Activated CD8-positive, alpha-beta memory T cell treated with anti-CD3 and anti-CD28 coated beads, Interleukin-2, amount 50 U/mL, for 24 hours (primary cell): ENCODE data around the gene COBL.

Source experiments
- DNase-seq: peaks from one replicate; pipeline ENCODE4 v3.0.0-alpha.2; 2020; ENCODE audit errors: extremely low read depth

COBL gene

DNA sequence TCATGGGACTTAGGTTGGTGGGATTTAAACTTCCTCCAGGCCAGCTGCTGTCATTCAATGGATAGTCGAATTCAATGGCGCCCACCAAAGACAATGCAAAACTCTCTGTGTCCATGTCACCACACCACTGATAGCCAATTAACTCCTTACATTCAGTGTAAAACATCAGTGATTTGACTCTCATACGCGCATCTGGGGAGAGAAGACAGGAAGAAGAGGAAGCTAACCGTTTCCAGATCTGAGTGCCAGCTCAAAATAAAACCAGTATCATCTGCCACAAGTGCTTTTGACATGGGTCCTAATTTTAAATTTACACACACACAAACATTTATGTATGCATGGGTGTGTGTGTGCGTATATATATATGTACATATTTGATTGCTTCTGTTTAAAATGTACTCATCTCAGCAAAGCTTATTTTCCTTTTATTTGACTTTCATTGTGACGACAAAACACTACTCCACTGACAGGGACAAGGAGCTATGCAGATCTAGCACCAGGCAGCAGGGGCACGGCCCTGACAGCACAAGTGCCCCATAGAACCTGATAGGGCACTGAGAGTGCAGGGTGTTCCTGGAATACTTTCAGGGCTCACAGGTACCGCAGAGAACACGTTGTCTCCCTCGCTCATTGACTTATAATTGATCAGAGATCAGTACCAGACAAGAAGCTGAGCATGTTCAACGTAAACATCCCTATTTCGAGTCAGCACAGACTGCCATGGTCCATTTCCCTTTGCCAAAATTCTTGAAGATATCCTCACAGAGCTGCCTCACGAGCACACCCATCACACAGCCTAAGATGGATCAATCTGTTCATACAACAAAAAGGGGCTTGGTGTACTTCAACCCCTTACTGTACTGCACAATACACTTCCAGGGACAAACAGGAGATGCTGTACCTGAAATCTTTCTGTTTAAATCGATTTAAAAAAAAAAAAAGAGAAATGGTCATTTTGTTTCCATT, 176.1 kb downstream of the COBL start:
- no peak for DNase-seq

DNA sequence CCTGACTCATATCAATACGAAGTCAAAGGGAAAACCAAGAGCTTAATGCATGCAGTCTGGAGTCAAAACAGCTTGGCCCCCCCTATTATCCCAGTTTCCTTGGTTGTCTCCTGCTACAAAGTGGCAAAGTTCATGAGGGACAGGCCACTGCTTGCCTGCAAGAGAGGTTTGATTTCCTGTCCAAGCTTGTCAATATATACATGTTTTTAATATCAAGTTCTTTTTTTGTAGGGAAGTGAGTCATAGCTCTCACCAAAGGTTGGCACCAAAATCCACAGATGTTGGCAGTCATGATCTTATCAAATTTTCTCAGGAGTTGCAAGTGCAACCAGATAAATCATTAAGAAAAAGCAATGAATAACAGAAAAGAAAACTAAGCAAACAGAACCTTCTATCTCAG, 176.8 kb downstream of the COBL start:
- no peak for DNase-seq

- no peak for DNase-seq
These were observed 178.2 kb downstream of the COBL start for GRCh38 chr7:51138123-51139085.

DNA sequence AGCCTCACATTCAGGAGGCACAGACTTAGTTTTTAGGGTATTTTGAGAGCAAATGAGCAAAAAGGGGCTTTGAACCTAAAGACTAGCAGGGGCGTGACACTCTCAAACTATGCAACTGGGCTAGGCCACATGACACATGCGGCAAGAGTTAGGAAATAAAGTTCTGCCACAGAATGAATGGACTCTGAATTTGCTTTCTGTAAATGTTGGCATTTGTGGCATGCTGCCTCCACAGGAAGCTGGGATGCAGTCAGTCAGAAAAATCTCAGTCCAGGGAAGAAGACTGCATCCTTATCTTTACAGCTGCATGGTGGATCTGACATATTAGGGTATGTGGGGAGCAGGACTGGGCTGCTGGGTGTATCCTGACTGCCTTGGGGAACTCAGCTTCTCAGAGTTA, 181.0 kb downstream of the COBL start:
- DNase-seq: no peak

DNA sequence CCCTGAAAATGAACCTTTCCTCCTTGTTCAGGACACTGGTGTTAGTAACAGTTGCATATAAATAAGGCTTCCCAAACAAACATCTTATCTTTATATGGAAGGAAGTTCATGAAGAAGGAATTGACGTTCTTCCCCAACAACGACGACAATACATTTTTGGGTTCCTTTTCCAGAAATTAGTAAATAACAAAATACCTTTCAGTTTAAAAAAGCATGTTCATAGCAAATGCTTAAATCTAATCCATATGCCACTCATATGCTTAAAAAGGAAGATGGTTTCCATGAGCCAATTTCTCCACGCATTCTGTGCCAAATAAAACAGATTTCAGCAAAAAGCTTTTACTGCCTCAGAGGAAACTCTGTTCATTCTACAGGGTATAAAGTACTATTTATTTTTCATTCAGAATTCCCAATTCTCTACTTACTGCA, 182.6 kb downstream of the COBL start:
- DNase-seq: no peak

GRCh38 chr7:51132661-51133060, 183.9 kb downstream of the COBL start:
- no peak for DNase-seq

DNA sequence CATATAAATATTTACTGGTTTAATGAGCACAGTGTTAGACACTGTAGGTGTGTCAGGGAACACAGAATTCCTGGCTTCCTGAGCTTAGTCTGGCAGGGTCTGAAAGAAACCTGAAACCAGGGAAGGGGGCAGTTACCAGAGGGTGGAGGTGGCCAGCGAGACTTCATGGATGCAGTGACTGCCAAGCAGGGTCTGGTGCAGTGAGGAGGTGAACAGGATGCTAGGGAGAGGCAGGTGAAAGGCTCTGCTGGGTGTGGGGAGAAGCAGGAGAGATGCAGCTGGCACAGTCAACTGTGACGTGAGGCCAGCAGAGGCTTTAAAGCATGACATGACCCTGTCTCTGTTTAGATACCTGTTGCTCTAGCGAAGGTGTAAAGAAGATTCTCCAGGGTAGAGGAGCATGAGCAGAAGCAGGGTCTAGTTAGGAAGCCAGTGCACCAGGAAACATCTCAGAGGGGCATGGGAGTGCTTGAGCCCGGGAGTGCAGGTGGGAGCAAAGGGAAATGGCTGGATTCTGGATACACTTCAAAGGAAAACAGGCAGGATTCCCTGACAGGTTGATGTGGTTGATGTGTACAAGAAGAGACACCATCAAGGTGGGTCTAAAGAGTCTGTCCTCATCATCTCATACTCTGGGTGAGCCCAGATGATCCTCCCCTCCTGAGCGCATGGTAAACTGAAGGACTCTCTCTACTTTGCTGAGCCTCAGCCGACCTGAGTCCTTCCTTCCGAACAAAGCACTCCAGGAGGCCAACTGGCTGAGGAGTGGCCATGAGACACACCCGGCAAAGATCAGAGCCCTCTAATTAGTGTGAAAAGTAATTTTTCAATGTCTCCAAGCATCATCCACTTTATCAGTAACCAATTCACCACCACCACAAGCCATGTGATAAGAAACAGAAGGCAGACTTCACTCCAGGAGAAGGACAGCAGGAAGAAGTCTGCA, 186.8 kb downstream of the COBL start:
- no peak for DNase-seq

GRCh38 chr7:51128545-51129435, 187.8 kb downstream of the COBL start:
- no peak for DNase-seq

DNA sequence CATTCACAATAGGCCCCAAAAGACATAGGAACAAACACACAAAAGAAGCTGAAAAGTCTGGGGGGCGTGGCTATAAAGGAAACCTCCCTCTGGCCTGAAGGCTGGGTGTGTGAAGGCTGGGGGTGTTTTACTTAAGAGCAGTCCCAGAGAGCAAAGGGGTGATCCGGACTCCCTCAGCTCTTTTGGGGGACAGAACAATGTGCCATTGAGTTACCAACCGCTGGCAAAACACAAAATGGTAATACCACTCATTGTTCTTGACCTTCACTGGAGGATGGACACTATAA, 189.0 kb downstream of the COBL start:
- DNase-seq: no peak

DNA sequence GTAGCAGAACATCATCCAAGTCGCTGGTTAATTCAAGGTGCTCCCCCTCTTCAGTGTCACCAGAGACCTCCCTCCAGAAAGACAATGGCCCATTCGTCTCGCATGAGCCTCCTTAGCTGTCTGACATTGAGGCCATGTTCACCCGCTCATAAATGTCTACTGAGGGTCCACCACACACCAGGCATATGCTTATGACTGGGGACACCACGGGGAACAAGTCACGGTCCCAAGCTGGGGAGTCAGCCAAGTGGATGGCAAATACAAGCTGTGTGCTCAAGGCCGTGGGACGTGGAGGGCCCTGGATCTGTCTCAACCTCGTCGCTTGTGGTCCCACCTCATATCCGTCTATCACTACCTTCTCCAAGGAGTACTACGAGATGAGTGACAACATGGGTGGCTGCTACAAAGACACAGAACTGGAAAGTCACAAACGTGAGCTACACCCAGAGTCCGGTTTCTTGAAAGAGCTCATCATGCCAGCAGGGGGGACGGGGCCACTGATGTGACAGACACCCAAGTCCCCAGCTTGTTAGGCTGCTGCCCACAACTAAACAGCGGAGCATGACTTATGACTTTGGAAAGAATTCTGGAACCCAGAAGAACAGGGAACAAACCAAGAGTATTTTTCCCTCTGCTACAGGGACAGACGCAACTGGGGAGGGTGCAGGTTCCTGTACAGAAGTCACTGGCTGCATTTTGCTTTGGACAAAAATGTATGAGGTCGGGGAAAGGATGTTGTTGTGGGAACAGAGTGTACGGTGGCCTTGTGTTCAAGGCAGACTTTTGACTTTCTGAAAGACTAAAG, 189.6 kb downstream of the COBL start:
- DNase-seq: no peak

GRCh38 chr7:51126324-51126723, 190.3 kb downstream of the COBL start:
- no peak for DNase-seq

DNA sequence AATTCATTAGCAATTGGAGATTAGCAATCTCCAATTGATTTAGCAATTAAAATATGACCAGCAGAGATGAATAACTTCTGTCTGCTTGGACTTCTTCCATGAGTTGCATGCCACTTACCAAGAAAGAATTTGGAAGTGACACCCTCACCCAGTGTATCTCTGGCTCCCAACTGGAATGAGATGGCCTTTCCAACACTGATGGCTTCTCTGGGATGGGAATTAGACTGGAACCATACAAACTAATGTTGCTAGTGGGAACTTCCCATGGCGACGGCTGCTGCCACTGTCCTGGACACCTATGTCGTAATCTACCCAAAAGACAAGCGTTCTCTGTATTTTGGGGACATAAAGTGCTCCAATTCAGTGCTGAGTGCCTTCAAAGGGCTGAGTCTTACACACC, 192.3 kb downstream of the COBL start:
- DNase-seq: no peak

- peak; percentile 56 for DNase-seq
These were observed 193.1 kb downstream of the COBL start for GRCh38 chr7:51123322-51124019.

- DNase-seq: no peak
These were observed 194.6 kb downstream of the COBL start for GRCh38 chr7:51121931-51122425.

DNA sequence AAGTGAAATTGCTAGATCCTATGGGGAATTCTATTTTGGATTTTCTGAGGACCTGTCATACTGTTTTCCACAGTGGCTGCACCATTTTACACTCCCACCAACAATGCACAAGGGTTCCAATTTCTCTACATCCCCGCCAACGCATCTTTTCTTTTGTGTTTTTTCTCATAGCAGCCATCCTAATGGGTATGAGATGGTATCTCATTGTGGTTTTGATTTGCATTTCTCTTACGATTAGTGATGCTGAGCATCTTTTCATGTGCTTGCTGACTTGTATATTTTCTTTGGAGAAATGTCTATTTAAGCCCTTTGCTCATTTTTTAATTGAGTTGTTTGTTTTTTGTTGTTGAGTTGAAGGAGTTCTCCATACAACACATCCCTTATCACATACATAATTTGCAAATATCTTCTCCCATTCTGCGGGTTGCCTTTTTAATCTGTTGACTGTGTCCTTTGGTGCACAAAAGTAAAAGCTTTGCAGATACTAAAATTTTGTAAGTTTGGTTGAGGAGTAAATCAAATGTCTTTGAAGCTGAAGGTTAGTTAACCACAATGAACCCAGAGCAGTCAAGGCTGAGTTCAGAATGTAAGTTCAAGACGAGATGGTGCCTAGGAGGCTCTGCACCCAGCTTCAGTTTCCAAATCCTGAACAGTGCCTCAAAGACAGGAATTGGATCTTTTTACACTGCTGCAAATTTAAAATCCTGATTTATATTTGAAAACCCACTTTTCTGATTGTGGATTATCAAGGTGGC, 195.4 kb downstream of the COBL start:
- no peak for DNase-seq

DNA sequence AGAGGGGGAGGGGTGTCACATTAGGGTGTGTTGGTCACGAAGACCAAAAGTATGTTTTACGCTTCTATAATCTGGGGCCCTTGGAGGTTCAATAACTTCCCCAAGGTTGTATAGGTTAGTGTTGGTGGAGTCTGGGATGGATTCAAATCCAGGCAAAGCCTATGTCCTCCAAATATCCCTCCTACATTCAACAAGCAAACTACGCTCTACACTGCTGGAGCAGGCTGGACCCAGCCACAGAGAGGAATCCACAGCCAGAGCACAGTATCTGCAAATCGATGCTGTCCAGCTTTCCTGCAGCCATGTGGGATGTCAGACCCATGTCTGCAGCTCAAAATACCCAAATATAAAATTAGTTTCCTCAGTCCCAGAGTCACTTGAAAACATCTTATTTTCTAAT, 198.0 kb downstream of the COBL start:
- no peak for DNase-seq

- no peak for DNase-seq
These were observed 202.1 kb downstream of the COBL start for GRCh38 chr7:51114501-51114900.

- no peak for DNase-seq
These were observed 202.6 kb downstream of the COBL start for GRCh38 chr7:51113962-51114361.
